HepG2 (cell line): ENCODE measurements around the gene CHD9. TPM values are rescaled to one million over a fixed set of nuclear protein-coding genes. Genes with fewer than 3 reads are reported as not detected.
A peak's percentile ranks its signal among the peaks of the same experiment; 100 is the strongest.

ENCODE experiments used
- ADNP ChIP-seq: sonication (generic); formaldehyde crosslinking; IDR thresholded peaks from 2 replicates; pipeline ENCODE4 v1.4.0; 2020; ENCODE audit warnings: missing genetic modification reagents
- ATAD3A ChIP-seq: sonication (generic); formaldehyde crosslinking; IDR thresholded peaks from 2 replicates; pipeline ENCODE4 v1.4.0; 2020; ENCODE audit warnings: missing genetic modification reagents
- ATF4 ChIP-seq, 2 experiments: fragments of 450-650 bp in 1 of 2; sonication (generic) in 1 of 2; formaldehyde crosslinking; IDR thresholded peaks; 2 replicates each; pipeline versions ENCODE4 v1.5.0 to v1.8.0; 2020 to 2022; ENCODE audit warnings: mild to moderate bottlenecking in 1 of 2, missing genetic modification reagents in 1 of 2
- CENPX ChIP-seq: sonication (generic); formaldehyde crosslinking; IDR thresholded peaks from 2 replicates; pipeline ENCODE4 v1.9.0; 2021; ENCODE audit warnings: mild to moderate bottlenecking, missing genetic modification reagents, moderate library complexity
- DMAP1 ChIP-seq: IDR thresholded peaks from 2 replicates; pipeline ENCODE4 v1.6.1; 2016
- EED ChIP-seq: sonication (generic); formaldehyde crosslinking; IDR thresholded peaks from 2 replicates; pipeline ENCODE4 v1.5.0; 2020; ENCODE audit warnings: mild to moderate bottlenecking, missing genetic modification reagents
- FOXP4 ChIP-seq: sonication (generic); formaldehyde crosslinking; IDR thresholded peaks from 2 replicates; pipeline ENCODE4 v1.4.0; 2020; ENCODE audit warnings: missing genetic modification reagents
- JDP2 ChIP-seq: sonication (generic); formaldehyde crosslinking; IDR thresholded peaks from 2 replicates; pipeline ENCODE4 v1.8.1; 2022; ENCODE audit warnings: missing genetic modification reagents, borderline replicate concordance
- KDM1A ChIP-seq: IDR thresholded peaks from 2 replicates; pipeline ENCODE4 v1.6.1; 2016; ENCODE audit warnings: missing compliant biosample characterization
- KDM5B ChIP-seq: sonication (generic); formaldehyde crosslinking; IDR thresholded peaks from 2 replicates; pipeline ENCODE4 v1.4.0; 2020; ENCODE audit warnings: missing genetic modification reagents, mild to moderate bottlenecking, borderline replicate concordance
- MIXL1 ChIP-seq: IDR thresholded peaks from 2 replicates; pipeline ENCODE4 v1.6.1; 2016
- MTF2 ChIP-seq: sonication (generic); formaldehyde crosslinking; IDR thresholded peaks from 2 replicates; pipeline ENCODE4 v1.5.0; 2020; ENCODE audit warnings: missing genetic modification reagents, borderline replicate concordance
- PCBP1 ChIP-seq: fragments of 200-400 bp; formaldehyde crosslinking; IDR thresholded peaks from 2 replicates; pipeline ENCODE4 v1.6.1; 2017; ENCODE audit warnings: mild to moderate bottlenecking, low read depth, low read length, borderline replicate concordance
- SALL2 ChIP-seq: sonication (generic); formaldehyde crosslinking; IDR thresholded peaks from 2 replicates; pipeline ENCODE4 v1.8.1; 2023; ENCODE audit warnings: mild to moderate bottlenecking, missing genetic modification reagents, inconsistent platforms
- SETDB1 ChIP-seq: sonication (generic); formaldehyde crosslinking; IDR thresholded peaks from 2 replicates; pipeline ENCODE4 v1.5.1; 2020; ENCODE audit warnings: missing genetic modification reagents, mild to moderate bottlenecking, borderline replicate concordance
- SMARCE1 ChIP-seq: fragments of 450-650 bp; IDR thresholded peaks from 2 replicates; pipeline ENCODE4 v1.6.1; 2017; ENCODE audit warnings: borderline replicate concordance
- SP2 ChIP-seq: sonication (generic); formaldehyde crosslinking; IDR thresholded peaks from 2 replicates; pipeline ENCODE4 v1.5.1; 2020; ENCODE audit warnings: mild to moderate bottlenecking, missing genetic modification reagents
- STAT6 ChIP-seq: sonication (generic); formaldehyde crosslinking; IDR thresholded peaks from 2 replicates; pipeline ENCODE4 v1.4.0; 2020; ENCODE audit warnings: missing genetic modification reagents, mild to moderate bottlenecking, borderline replicate concordance
- THAP8 ChIP-seq: sonication (generic); formaldehyde crosslinking; IDR thresholded peaks from 2 replicates; pipeline ENCODE4 v1.5.1; 2020; ENCODE audit warnings: missing genetic modification reagents, mild to moderate bottlenecking, borderline replicate concordance
- ZNF24 ChIP-seq: fragments of 450-650 bp; IDR thresholded peaks from 2 replicates; pipeline ENCODE4 v1.6.1; 2017; ENCODE audit warnings: antibody characterized with exemption, mild to moderate bottlenecking
- ZNF337 ChIP-seq: sonication (generic); formaldehyde crosslinking; IDR thresholded peaks from 2 replicates; pipeline ENCODE4 v1.5.1; 2020; ENCODE audit warnings: missing genetic modification reagents, low read depth, mild to moderate bottlenecking, borderline replicate concordance
- ZNF33B ChIP-seq: sonication (generic); formaldehyde crosslinking; IDR thresholded peaks from 2 replicates; pipeline ENCODE4 v1.5.1; 2020; ENCODE audit warnings: mild to moderate bottlenecking, missing genetic modification reagents
- ZNF547 ChIP-seq: sonication (generic); formaldehyde crosslinking; IDR thresholded peaks from 2 replicates; pipeline ENCODE4 v1.5.1; 2020; ENCODE audit warnings: mild to moderate bottlenecking, missing genetic modification reagents
- ZNF75D ChIP-seq: sonication (generic); formaldehyde crosslinking; IDR thresholded peaks from 2 replicates; pipeline ENCODE4 v1.8.1; 2023; ENCODE audit warnings: missing genetic modification reagents, mild to moderate bottlenecking, borderline replicate concordance
- ZNF768 ChIP-seq: sonication (generic); formaldehyde crosslinking; IDR thresholded peaks from 2 replicates; pipeline ENCODE4 v1.4.0; 2020; ENCODE audit warnings: missing genetic modification reagents
- polyA plus RNA-seq, 8 experiments: library from polyadenylated mRNA; depleted of rRNA in 3 of 8; stranded (reverse) in 7 of 8; unstranded in 1 of 8; fragments of >200 nt; fragmentation: Illumina TruSeq in 4 of 8; extraction: Trizol in 4 of 8; gene quantifications; 2 replicates each; pipeline versions ENCODE4 v1.2.1 to v1.2.3, GENCODE V29; 2011 to 2016; ENCODE audit warnings: low read depth in 4 of 8, missing spikeins in 1 of 8, mixed read lengths in 1 of 8; ENCODE audit not compliant: insufficient read depth in 1 of 8
- total RNA-seq, 5 experiments: library from RNA; depleted of rRNA; stranded (reverse); fragments of >200 nt; fragmentation: Illumina TruSeq; extraction: Trizol; gene quantifications; 2 replicates each; pipeline ENCODE4 v1.2.3, GENCODE V29; 2016; ENCODE audit warnings: low read depth in 1 of 5

The CHD9 gene
- total and polyA plus RNA-seq, 2 of the 13 experiments (the other 11 are each of a cell fraction or from before 2014, with no cell fraction given) = 23.4 to 27.7 TPM

- TF ChIP-seq KDM5B (0 out of 2 replicates have a peak, but pooled peaks have one; percentile 12), EED (CRISPR knock-in tag) (no peak), SALL2 (CRISPR knock-in tag) (no peak), ZNF33B (CRISPR knock-in tag) (no peak), SETDB1 (no peak), KDM1A (CRISPR knock-in tag) (peak; percentile 95), ZNF337 (CRISPR knock-in tag) (no peak), THAP8 (no peak), PCBP1 (no peak), ZNF24 (0 out of 2 replicates have a peak, but pooled peaks have one; percentile 43), MIXL1 (CRISPR knock-in tag) (no peak), SMARCE1 (no peak), ATAD3A (no peak), ATF4 (CRISPR knock-in tag; IDR thresholded peaks at IDR 0.05) (0 out of 4 replicates have a peak, but pooled peaks of 1 of the 2 experiments have one; percentile 6), MTF2 (peak; percentile 66; the same call in 1 of the 2 replicates), STAT6 (CRISPR knock-in tag) (no peak), DMAP1 (CRISPR knock-in tag) (no peak), ADNP (CRISPR knock-in tag) (peak; percentile 74), ZNF768 (CRISPR knock-in tag) (no peak), CENPX (no peak), ZNF547 (CRISPR knock-in tag) (no peak), SP2 (CRISPR knock-in tag) (no peak), ZNF75D (CRISPR knock-in tag) (no peak), JDP2 (CRISPR knock-in tag) (no peak), FOXP4 (CRISPR knock-in tag) (no peak)
Observed at GRCh38 chr16:53055541-53056391, 975 bp downstream of the CHD9 start (continued).
